NCI-H69 (cell line): ENCODE data around the gene TFDP2.
"Not testable (repeated sequence)": the region's sequence is repeated elsewhere in the genome, so short reads cannot be mapped to it uniquely, and the experiment has no call there.

Experiments used
- DNase-seq: peaks from one replicate; lab custom pipeline; 2025; lab: John Stamatoyannopoulos, UW

TFDP2 gene

DNA sequence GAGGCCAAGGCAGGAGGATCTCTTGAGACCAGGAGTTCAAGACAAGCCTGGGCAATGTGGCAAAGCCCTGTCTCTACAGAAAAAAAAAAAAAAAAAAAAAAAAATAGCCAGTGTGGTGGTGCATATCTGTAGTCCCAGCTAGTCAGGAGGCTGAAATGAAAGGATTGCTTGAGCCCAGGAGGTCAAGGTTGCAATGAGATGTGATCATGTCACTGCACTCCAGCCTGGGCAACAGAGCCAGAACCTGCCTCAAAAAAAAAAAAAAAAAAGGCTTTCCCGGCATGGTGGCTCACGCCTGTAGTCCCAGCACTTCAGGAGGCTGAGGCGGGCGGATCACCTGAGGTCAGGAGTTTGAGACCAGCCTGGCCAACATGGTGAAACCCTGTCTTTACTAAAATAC is 73.7 kb downstream of the TFDP2 start:
- not testable (repeated sequence) for DNase-seq

- no peak for DNase-seq
Measured at GRCh38 chr3:142072816-142073215, 76.5 kb downstream of the TFDP2 start.

GRCh38 chr3:142065932-142066331 is 83.4 kb downstream of the TFDP2 start:
- DNase-seq = no peak

- DNase-seq = no peak
Measured at GRCh38 chr3:142065344-142065743, 84.0 kb downstream of the TFDP2 start.

DNA sequence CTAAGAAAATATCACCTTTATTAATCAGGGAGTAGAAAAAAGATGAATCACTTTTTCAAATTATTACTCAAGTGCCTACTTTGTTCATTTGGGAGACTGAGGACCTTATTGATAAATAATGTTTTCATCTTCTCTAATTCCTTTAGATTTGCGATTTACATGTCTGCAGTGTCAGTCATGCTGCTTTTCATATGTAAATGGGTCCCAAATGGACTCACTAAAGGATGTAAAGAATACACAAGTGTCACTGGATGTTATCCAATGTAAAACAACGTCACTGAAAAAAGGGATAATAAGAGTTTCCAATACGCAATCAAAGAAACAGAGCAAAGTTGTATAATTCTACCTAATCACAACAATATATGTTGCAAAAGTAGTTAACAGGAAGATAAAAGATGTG is 84.9 kb downstream of the TFDP2 start:
- no peak for DNase-seq

DNA sequence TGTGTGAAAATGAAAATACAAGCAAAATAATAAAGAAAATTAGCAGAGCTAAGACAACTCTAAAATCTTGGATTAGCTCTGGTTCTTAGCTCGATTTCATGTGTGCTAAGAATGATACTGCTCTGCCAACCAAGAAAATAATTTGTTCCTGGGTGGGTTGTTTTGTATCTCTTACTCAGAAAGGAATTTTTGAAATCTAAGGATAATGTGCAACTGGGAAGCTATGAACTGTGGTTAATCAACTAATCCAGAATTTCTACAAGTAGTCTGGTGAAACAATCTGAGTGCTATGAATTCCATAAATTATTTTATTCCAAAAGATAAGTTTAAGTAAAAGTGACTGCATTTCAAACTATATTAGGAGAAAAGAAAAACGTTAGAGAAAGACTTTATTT is 92.0 kb downstream of the TFDP2 start:
- DNase-seq = no peak

DNA sequence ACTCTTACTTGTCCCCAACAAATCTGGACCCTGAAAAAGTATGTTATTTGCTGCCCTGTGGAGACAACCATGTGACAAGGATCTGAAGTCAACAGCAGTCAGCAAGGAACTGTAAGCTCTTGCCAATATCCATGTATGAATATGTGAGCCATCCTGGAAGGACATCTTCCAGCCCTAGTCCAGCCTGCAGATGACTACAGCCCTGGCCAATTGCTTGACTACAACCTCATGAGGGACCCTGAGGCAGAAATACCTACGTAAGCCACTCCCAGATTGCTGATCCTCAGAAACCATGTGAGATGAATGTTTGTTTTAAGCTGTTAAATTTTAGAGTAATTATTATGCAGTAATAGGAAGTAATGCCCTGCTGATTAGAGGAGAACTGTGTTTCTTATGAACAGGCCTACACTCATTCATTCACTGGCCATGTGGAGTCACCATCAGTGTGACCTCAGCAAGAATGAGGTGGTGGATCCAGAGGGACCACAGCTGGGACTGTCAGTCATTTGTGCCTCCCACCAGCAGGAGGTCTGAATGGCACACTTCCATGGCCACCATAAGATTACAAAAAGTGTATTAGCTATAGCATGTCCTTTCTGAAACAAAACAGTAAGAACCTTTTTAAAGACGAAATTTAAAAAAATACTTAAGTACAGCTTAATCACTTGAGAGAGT is 92.6 kb downstream of the TFDP2 start:
- no peak for DNase-seq

DNA sequence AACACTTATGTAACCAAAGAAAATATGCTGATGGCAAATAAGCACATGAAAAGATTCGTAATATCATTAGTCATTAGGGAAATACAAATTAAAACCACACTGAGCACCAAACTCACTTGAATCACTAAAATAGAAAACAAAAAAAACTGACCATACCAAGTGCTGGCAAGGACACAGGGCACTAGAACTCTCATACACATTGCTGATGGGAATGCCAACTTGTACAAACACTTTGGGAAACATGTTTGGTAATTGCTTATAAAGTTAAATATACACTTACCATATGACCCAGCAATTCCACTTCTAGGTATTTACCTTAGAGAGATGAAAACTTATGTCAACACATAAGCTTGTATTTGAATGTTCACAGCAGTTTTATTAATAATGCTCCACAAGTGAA is 95.5 kb downstream of the TFDP2 start:
- DNase-seq = no peak

- DNase-seq = no peak
Measured at GRCh38 chr3:142053244-142053643, 96.1 kb downstream of the TFDP2 start.

DNA sequence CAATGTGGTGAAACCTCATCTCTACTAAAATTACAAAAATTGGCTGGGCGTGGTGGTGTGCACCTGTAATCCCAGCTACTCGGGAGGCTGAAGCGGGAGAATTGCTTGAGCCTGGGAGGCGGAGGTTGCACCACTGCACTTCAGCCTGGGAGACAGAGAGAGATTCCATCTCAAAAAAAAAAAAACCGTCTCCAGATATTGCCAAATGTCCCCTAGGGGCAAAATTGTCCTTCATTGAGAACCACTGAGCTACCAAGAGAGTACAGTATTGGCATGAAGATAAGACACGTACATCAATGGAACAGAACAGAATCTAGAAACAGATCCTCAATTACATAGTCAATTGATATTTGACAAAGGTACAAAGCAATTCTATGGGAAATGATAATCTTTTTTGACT is 98.0 kb downstream of the TFDP2 start:
- DNase-seq = no peak

DNA sequence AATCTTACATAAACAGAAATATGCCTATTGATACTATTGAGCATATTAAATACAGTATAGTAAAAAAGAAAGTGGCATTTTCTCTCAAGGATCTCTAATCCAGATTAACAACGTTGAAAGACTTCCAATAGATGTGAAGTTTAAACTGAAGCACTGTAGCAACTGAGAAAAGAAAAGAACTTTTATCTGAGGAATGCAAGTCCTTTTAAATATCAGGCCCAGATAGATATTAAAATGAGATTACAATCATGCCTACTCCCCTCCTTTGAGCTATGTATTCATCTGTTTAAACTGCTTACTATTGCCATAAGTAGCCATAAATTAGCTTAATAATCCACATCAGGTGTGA is 102.3 kb downstream of the TFDP2 start:
- DNase-seq = no peak

GRCh38 chr3:142046320-142047020 is 102.9 kb downstream of the TFDP2 start:
- DNase-seq = no peak

GRCh38 chr3:142040941-142041491 is 108.3 kb downstream of the TFDP2 start:
- no peak for DNase-seq

DNA sequence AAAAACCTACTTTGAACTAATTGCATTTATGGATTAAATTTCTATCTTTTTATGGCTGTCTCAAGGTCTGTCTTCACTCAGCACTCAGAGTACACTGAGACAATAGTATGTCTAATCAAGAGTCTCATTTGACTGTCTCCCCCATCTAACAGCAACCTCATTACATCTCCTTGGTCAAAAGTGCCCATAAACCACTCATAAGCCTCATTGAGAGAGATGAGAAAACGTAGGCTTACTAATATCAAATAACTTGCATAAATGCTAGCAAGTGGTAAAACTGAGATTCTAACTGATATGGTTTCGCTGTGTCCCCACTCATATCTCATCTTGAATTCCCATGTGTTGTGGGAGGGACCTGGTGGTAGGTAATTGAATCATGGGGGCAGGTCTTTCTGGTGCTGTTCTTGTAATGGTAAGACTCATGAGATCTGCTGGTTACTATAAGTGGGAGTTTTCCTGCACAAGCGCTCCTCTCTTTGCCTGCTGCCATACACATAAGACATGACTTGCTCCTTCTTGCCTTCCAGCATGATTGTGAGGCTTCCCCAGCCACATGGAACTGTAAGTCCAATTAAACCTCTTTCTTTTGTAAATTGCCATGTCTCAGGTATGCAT is 113.9 kb downstream of the TFDP2 start:
- DNase-seq = no peak

DNA sequence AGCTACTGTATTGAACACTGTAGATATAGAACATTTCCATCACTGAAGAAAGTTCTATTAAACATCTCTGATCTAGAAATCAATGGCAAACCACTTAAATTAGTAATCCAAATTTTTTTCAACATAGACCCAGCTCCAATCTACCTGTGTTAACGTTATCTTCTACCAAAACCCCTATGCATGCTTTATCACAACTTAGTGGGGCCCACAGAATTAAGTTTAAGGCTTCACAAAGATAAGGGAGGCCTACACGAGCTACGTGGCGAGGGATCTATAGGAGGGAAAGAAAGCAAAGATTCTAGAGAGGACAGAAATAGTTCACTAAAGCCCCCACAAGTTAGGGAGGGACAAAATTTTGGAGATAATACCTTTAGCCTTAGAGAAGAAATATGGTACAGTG is 116.1 kb downstream of the TFDP2 start:
- DNase-seq = no peak

GRCh38 chr3:142031575-142031974 is 117.8 kb downstream of the TFDP2 start:
- DNase-seq = no peak

DNA sequence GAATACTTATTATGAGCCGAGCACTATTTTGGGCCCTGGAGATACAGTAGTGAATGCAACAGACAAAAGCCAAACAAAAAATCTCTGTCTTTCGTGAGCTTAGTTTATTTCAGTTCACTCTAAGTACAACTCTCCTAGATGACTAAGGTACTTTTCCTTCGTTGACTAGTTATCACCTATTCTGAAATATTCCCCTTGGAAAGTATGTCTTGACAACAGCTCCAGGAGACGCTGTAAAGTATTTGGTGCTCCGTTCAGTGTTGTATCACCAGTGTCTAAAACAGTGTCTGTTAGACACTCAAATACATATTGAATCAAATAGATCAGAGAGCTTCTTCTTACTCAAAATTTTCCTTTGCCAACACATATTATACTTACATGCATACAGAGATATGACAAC is 119.6 kb downstream of the TFDP2 start:
- no peak for DNase-seq

- DNase-seq = peak; percentile 26
Measured at GRCh38 chr3:142029052-142029642, 120.2 kb downstream of the TFDP2 start.

- peak; percentile 22 for DNase-seq
Measured at GRCh38 chr3:142028243-142028777, 121.0 kb downstream of the TFDP2 start.

DNA sequence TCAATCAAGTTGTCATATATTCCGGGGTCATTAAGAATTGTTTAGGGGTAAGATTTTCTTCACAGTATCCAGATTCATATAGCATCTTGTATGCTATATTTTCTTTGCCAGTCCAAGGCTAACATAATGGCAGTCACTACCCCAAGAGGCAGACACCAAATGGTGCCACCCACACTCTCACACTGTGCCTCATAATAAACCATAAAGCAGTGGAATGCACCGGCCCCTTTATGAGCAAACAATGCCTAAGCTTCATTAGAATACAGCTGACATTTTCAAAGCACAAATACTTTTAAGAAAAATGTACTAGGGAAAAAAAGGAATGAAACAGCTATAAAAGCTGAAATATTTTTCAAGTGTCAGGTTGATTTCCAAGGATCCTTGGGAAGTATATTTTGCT is 121.6 kb downstream of the TFDP2 start:
- peak; percentile 42 for DNase-seq

GRCh38 chr3:142027300-142027699 is 122.0 kb downstream of the TFDP2 start:
- peak; percentile 48 for DNase-seq

DNA sequence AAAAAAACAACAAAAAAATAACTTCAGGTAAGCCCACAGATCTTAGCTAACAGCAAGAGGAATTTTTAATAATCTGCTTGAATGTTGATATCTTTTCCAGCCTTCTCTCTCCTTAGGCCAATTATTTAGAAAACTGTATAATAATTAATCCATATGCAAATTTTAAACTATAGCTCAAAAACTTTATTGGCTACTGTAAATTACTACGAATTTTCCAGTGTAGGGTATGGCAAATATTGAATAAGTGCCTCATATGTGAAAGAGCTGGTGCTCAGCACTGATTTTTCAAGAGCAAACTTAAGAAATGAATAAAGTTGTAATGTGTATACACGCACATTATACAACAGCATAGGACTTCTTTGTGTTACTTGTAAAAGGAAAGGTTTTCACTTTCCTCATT is 123.0 kb downstream of the TFDP2 start:
- no peak for DNase-seq

DNA sequence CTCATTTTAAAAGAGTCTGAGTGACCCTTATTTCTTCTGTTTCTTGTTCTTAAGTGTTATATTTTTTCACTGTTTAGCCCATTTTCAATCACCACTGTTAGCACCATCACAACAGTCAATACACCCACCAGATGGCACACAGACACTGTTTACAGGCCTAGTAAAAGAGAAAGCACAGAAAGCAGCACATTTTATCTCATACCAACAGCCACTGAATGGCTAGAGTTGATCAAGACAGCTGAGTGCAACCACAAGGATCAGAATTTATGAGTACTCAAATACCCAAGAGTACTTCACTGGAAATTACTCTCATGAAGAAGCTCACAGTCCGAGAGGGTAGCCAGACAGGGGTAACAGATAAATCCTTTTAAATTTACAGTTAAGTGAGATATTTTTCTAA is 127.0 kb downstream of the TFDP2 start:
- DNase-seq = peak; percentile 23
